Endothelial cell of umbilical vein (primary cell): Measurements from ENCODE around the gene RAB19.

Source experiments
- CTCF ChIP-seq, 2 donors: IDR thresholded peaks; 1 replicate in 1 of 2; 2 replicates in 1 of 2; pipeline ENCODE4 v1.5.1; 2011; ENCODE audit warnings: low read length in 2 of 2, mild to moderate bottlenecking in 2 of 2, moderate library complexity in 2 of 2, control low read depth in 1 of 2, inconsistent platforms in 1 of 2, low read depth in 1 of 2; ENCODE audit not compliant: insufficient read depth in 1 of 2; ENCODE audit errors: extremely low read depth in 1 of 2
- EZH2 ChIP-seq: IDR thresholded peaks from 2 replicates; pipeline ENCODE4 v1.6.1; 2012; ENCODE audit warnings: borderline replicate concordance, low read depth, mild to moderate bottlenecking, moderate library complexity, low read length, inconsistent platforms; ENCODE audit not compliant: severe bottlenecking
- JUN ChIP-seq: IDR thresholded peaks from 2 replicates; pipeline ENCODE4 v1.6.1; 2011; ENCODE audit warnings: borderline replicate concordance, low read depth; ENCODE audit not compliant: insufficient read length, insufficient read depth
- MAX ChIP-seq: IDR thresholded peaks from 2 replicates; pipeline ENCODE4 v1.6.1; 2011; ENCODE audit not compliant: insufficient read depth, insufficient read length
- MYC ChIP-seq: IDR thresholded peaks from one replicate; pipeline ENCODE4 v1.6.1; 2011; ENCODE audit warnings: mild to moderate bottlenecking, low read depth, low read length
- POLR2A ChIP-seq: IDR thresholded peaks from 2 replicates; pipeline ENCODE4 v1.6.1; 2012; ENCODE audit warnings: low read depth, mild to moderate bottlenecking, control low read depth, low read length
- POLR2AphosphoS5 ChIP-seq: IDR thresholded peaks from 2 replicates; pipeline ENCODE4 v1.6.1; 2012; ENCODE audit warnings: low read depth, mild to moderate bottlenecking, control low read depth, low read length, moderate library complexity; ENCODE audit not compliant: insufficient read depth

GRCh38 chr7:140440593-140440992 is 36.7 kb downstream of the RAB19 start:
- no peak for TF ChIP-seq POLR2A
- no peak for TF ChIP-seq CTCF (IDR thresholded peaks at IDR 0.05; ENCODE audit: extremely low read depth in 1 of 2, insufficient read depth in 1 of 2, low read depth in 1 of 2, low read length in 2 of 2)
- TF ChIP-seq EZH2 = no peak
- no peak for TF ChIP-seq MAX
- no peak for TF ChIP-seq JUN
- TF ChIP-seq MYC = no peak
- TF ChIP-seq POLR2AphosphoS5 = no peak
